SKM-1 (cell line): ENCODE results near the gene RESP18.
A peak's percentile ranks its signal among the peaks of the same experiment; 100 is the strongest.
"Not testable (repeated sequence)": the region's sequence is repeated elsewhere in the genome, so short reads cannot be mapped to it uniquely, and the experiment has no call there.

Source experiments
- DNase-seq: peaks from one replicate; lab custom pipeline; 2025; ENCODE audit not compliant: unreplicated experiment; lab: John Stamatoyannopoulos, UW

Gene RESP18

DNA sequence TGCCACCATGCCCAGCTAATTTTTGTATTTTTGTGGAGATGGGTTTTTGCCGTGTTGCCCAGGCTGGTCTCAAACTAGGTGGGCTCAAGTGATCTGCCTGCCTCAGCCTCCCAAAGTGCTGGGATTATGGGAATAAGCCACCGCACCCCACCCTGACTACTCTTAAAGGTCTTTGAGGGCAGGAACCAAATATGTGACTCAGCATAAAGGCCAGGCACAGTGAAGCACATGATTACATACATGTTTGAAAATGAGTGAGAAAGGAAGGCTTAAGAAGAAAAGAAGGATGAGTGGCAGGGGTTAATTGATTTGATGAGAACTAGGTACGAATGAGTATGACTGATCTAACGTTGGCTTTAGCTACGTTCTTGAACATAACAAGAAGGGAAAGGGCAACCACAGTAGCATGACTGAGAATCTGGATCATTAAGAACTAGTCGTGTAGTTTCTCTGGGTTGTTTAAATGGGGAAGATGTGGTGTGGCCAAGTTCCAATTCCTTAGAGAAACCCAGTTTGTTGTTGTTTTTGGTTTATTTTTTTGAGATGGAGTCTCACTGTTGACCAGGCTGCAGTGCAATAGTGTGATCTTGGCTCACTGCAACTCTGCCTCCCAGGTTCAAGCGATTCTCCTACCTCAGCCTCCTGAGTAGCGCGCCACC is 6.8 kb downstream of the RESP18 start:
- no peak for DNase-seq

DNA sequence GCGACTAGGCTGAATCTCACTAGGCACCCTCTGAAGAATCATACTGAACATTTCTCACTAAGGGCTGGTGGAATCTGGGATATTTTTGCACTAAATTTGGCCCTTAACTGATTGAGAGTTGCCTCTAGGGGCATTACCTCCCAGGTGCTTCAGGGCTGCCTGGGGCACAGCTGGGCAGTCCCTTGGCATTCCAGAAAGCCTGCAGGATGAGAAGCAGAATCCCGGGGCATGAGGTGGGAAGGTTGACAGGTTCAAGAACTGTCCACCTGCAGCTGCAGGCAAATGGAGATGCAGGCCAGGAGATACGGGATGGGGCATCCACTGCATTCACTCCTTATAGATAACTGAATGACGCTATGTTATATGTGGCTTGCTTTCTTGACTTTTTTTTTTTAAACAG is 7.4 kb downstream of the RESP18 start:
- DNase-seq = no peak

GRCh38 chr2:219323434-219323833 is 9.1 kb downstream of the RESP18 start:
- no peak for DNase-seq

DNA sequence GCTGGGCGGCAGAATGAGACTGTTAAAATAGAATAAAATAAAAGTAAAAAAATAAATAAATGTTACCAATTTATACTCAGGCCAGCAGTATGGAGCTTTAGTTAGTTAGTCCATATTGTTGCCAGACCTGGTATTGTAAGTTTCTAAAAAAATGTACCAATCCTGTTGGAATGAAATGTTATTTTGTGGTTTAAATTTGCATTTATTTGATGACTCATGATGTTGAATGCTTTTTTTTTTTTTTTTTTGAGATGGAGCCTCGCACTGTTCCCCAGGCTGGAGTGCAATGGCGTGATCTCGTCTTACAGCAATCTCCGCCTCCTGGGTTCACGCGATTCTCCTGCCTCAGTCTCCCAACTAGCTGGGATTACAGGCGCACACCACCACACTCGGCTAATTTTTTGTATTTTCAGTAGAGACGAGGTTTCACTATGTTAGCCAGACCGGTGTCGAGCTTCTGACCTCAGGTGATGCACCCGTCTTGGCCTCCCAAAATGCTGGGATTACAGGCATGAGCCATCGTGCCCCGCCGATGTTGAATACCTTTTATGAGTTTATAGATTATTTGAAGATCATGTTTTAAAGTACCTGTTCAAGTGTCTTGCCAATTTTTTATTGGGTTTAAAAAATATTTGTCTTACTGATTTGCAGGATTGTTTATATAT is 17.6 kb downstream of the RESP18 start:
- DNase-seq = no peak

- not testable (repeated sequence) for DNase-seq
Observed at GRCh38 chr2:219312683-219313263, 19.8 kb downstream of the RESP18 start.

GRCh38 chr2:219309278-219309677 is 23.3 kb downstream of the RESP18 start, which contains the start of gene PTPRN:
PTPRN (minus strand) TSS chr2:219309401; CDS start chr2:219309332, 69 bp downstream.
- no peak for DNase-seq

- no peak for DNase-seq
Observed at GRCh38 chr2:219308142-219309101, 24.1 kb downstream of the RESP18 start.

- no peak for DNase-seq
Observed at GRCh38 chr2:219306047-219306446, 26.5 kb downstream of the RESP18 start.

GRCh38 chr2:219304223-219304622 is 28.3 kb downstream of the RESP18 start:
- DNase-seq = no peak

DNA sequence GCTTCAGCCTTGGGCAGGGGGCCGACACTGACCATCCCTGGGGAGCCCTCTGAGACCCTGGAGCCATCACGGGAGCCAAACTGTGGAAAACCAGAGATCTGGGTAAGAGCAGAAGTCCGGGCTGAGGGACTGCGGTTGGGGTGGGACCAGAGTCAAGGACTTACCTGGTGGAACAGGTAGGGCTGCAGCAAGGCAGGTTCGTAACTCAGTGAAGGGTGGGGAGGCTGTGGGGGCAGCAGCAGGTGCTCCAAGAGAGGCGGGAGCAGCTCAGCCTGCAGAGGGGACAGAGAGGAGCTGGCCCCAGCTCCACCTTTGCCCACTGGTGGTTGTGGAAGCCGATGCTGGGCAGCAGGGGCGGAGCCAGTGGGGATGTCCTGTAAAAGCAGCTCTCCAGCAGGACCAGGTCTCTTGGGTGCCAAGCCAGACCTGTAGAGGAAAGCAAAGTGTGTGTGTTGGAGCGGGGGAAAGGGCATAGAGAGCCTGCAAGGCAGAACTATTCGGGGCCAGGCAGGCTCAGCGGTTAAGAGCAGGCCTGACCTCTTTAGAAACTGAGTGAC is 30.1 kb downstream of the RESP18 start:
- no peak for DNase-seq

- no peak for DNase-seq
Observed at GRCh38 chr2:219300022-219300421, 32.5 kb downstream of the RESP18 start.

DNA sequence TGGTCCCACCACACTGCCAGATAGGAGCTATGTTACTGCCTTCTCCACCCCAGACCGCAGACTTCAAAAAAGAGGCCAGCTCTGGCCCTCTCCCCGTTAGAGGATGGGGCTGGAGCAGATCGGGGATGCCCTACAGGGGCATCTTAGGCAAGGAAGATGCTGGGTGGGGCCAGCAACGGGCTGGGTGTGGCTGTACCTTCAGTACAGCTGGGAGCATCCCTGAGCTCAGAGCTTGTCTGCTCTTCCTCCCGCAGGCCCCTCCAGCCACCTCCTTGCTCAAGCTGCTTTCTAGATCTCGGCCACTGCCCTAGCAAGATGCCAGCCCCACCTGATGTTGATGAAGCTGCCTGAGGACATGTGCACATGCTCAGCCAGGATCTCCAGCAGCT is 33.2 kb downstream of the RESP18 start:
- DNase-seq = no peak

GRCh38 chr2:219298759-219299371 is 33.7 kb downstream of the RESP18 start:
- DNase-seq = peak; percentile 71

DNA sequence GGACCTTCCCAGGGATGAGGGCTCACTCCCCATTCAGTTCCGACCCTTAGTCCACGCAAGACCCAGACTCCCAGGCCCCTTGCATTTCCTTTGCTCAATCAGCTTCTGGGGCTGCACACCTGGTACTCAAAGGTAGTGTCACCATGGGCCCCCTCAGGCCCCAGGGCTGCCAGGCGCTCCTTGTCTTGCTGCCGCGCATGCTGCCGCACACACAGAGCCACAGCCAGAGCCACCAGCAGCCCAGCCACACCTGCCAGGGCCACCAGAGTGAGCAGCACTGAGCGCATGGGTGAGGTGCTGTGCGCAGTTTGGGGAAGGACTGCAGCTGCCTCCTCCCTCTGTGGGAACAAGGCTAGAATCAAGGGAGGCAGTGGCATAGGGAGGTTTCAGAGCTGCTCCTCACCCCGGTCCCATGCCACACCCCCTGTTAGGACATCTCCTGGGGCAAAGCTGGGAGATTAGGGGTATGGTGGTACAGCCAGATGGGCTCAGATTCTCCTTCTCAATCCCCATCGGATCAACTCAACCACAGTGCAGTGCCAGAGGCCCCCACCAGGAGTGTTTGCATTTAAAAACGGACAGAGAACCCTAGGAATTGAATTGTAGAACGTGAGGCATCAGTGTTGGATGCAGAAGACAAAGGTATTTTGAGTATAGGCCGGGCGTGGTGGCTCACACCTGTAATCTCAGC is 34.6 kb downstream of the RESP18 start:
- no peak for DNase-seq

DNA sequence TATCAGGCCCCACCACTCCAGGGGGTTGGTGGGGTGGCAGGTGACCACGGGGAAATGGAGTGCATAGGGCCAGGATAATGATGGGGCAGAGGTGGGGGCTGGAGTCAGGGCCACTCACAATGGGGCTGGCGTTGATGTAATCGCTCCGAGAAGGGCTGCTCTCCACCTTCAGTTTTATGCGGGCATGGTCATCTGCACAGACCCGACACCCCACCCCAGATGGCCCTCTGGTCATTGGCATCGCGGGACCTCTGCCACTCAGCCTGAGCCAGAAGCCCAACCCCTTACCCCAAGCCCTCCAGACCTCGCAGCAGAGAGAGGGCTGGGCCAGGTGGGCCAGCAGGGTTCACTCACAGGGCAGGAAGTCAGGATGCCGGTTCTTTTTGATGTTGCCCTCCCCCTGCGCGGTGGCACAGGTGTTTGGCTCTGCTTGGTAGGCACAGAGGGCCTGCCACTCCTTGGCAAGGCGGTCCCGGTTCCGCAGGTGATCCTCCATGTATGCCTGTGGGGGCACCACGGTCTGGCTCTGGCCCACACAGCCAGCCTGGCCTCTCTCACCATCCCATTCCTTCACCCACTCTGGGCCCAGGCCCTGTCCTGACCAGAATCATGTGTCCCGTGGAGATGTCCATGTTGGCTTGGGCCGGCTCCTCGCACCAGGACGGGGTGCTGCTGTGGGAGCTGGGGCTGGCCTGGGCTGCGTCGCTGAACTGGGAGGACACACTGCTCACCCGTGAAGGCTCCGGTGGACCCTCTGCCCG is 35.7 kb downstream of the RESP18 start:
- DNase-seq = no peak

- DNase-seq = no peak
Observed at GRCh38 chr2:219296142-219296541, 36.4 kb downstream of the RESP18 start.

DNA sequence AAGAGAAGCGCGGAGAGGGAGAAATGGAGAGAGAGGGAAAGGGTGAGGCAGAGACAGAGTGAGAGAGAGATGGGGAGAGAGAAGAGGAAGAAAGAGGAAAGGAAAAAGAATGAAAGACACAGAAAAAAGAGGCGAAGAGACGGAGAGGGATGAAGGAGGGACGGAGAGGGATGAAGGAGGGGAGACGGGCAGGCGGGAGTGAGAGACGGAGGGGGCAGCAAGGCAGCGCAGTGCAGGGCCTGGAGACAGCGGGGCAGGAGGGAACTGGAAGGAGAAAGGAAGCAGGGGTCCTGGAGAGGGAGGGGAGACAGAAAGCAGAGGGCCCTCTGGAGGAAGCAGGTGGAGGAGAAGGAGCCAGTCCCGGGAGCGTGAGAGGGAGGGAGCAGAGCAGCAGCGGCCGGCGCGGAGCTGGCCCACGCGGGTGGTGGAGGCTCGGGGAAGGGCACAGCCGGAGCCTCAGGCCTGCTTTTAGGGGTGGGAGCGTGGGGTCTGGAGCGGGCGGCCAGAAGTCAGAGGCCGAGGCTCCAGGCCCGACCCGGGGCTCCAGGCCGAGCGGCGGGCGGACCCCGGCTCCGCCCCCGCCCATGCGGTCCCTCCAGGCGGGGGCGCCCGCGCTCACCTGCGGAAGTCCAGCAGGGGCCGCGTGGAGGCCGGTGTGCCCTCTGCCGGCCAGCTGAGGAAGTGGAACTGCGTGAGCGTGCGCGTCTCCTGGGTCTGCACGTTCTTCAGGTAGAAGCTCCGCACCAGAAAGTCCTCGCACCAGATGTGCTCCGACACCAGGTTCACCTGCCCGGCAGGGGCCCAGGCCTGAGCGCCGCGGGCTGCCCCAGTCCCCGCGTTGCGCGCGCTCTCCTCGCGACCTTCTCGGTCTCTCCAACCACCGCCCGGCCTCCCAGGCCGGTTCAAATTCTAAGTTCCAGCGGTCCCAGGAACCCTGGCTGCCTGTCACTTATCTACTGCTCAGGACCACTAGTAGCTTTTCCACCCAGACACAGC is 37.9 kb downstream of the RESP18 start:
- peak; percentile 74 for DNase-seq

- no peak for DNase-seq
Observed at GRCh38 chr2:219293736-219294231, 38.8 kb downstream of the RESP18 start.
